Measurements from ENCODE around the gene LCN10. TPM values are rescaled to one million over a fixed set of nuclear protein-coding genes. Genes with fewer than 3 reads are reported as not detected.

The LCN10 gene
- total and polyA plus RNA-seq, 9 of the 15 experiments (the other 6 are each of a cell fraction or from before 2014, with no cell fraction given): 0.10 to 0.21 (median 0.14) TPM; not detected in 6

DNA sequence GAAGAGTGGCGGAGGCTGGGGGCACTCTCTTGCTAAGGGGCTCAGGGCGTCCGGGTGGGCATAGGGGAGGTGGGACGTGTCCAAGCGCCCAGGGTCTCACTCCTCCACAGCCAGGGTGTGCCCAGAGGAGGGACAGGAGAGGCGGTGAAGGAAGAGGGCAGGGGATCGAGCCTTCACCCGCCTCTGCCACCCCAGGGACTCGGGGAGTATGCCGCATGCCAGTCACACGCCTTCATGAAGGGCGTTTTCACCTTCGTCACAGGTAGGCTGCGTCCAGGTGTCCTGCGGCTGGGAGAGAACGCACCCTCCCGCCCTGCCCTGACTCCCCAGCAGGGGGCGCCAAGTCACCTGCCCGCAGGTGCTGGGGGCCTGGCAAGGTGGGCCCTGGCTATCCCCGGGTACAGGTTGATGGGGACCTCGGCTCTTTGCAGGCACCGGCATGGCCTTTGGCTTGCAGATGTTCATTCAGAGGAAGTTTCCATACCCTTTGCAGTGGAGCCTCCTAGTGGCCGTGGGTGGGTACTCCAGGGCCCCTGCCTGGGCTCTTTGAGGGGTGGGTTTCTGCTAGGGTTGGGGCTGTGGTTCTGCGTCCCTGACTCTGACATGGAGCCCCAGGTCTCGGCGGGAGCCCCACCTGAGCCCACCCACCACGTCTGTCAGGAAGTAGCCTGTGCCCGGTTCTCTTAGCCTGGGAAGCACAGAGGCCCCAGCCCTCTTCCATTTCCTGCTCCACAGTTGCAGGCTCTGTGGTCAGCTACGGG lies 49.0 kb upstream of the LCN10 start (continued):
- TF ChIP-seq, protein P1, sequence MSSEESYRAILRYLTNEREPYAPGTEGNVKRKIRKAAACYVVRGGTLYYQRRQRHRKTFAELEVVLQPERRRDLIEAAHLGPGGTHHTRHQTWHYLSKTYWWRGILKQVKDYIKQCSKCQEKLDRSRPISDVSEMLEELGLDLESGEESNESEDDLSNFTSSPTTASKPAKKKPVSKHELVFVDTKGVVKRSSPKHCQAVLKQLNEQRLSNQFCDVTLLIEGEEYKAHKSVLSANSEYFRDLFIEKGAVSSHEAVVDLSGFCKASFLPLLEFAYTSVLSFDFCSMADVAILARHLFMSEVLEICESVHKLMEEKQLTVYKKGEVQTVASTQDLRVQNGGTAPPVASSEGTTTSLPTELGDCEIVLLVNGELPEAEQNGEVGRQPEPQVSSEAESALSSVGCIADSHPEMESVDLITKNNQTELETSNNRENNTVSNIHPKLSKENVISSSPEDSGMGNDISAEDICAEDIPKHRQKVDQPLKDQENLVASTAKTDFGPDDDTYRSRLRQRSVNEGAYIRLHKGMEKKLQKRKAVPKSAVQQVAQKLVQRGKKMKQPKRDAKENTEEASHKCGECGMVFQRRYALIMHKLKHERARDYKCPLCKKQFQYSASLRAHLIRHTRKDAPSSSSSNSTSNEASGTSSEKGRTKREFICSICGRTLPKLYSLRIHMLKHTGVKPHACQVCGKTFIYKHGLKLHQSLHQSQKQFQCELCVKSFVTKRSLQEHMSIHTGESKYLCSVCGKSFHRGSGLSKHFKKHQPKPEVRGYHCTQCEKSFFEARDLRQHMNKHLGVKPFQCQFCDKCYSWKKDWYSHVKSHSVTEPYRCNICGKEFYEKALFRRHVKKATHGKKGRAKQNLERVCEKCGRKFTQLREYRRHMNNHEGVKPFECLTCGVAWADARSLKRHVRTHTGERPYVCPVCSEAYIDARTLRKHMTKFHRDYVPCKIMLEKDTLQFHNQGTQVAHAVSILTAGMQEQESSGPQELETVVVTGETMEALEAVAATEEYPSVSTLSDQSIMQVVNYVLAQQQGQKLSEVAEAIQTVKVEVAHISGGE (CRISPR knock-in tag; IDR thresholded peaks at IDR 0.05): peak in 1 of 3 experiments; percentile 43; a peak in 1 of 6 replicates
- peak; percentile 53 for TF ChIP-seq ZBTB40 (IDR thresholded peaks at IDR 0.05)
- no peak for TF ChIP-seq ZBTB40 (CRISPR knock-in tag; IDR thresholded peaks at IDR 0.05)
- TF ChIP-seq PHF8 (IDR thresholded peaks at IDR 0.05; ENCODE audit: borderline replicate concordance, low read length): no peak; the same call in 1 of the 2 replicates
- TF ChIP-seq ZNF766 (CRISPR knock-in tag; conservative IDR thresholded peaks at IDR 0.05): no peak
- no peak for TF ChIP-seq ZNF282 (CRISPR knock-in tag; IDR thresholded peaks at IDR 0.05)
- TF ChIP-seq, protein P2, sequence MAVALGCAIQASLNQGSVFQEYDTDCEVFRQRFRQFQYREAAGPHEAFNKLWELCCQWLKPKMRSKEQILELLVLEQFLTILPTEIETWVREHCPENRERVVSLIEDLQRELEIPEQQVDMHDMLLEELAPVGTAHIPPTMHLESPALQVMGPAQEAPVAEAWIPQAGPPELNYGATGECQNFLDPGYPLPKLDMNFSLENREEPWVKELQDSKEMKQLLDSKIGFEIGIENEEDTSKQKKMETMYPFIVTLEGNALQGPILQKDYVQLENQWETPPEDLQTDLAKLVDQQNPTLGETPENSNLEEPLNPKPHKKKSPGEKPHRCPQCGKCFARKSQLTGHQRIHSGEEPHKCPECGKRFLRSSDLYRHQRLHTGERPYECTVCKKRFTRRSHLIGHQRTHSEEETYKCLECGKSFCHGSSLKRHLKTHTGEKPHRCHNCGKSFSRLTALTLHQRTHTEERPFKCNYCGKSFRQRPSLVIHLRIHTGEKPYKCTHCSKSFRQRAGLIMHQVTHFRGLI (CRISPR knock-in tag; IDR thresholded peaks at IDR 0.05): no peak
- TF ChIP-seq CBX1 (IDR thresholded peaks at IDR 0.05; ENCODE audit: low read depth): peak; percentile 24; the same call in 1 of the 2 replicates
